Measurements from ENCODE around the gene FSTL4. TPM values are rescaled to one million over a fixed set of nuclear protein-coding genes. Genes with fewer than 3 reads are reported as not detected.

FSTL4 gene
- polyA plus RNA-seq, 1 donor (not counting 4 experiments of a cell fraction or from before 2014, with no cell fraction given) = 1.7 TPM

- FAIRE-seq (peak; percentile 95), DNase-seq (ENCODE audit: low read depth, low spot score) (peak; percentile 93)
- no peaks in the 10 kb centered on the region for H4K20me1 ChIP-seq (ENCODE audit: control insufficient read depth, extremely low read depth, insufficient read depth, low read length)
- peak in 2 of 3 experiments; percentile 42 to 47 for TF ChIP-seq CTCF (optimal IDR thresholded peaks at IDR 0.05 in 1 of 3, IDR thresholded peaks at IDR 0.05 in 1 of 3, conservative IDR thresholded peaks at IDR 0.05 in 1 of 3; ENCODE audit: extremely low read depth in 1 of 3, insufficient read depth in 2 of 3, low read length in 3 of 3)
- no peak for TF ChIP-seq EZH2 (IDR thresholded peaks at IDR 0.05; ENCODE audit: low read length)
- no peaks in the 10 kb centered on the region for H3K9me3 ChIP-seq (ENCODE audit: control insufficient read depth, low read depth, low read length)
- H3K4me2 ChIP-seq (ENCODE audit: control insufficient read depth, extremely low read depth, insufficient read depth, low read depth, low read length) = peak overlapping the region; percentile 29
- H3K9ac ChIP-seq (ENCODE audit: control insufficient read depth, extremely low read depth, insufficient read depth, low read length) = peak overlapping the region; percentile 25
- peak overlapping the region; percentile 82 for H3K27ac ChIP-seq (ENCODE audit: control insufficient read depth, insufficient read depth, low read length)
- no peaks in the 10 kb centered on the region for H3K27me3 ChIP-seq (ENCODE audit: control insufficient read depth, extremely low read depth, insufficient read depth, low read length)
- peaks cover 68% of the 10 kb centered on the region for H3K4me1 ChIP-seq (ENCODE audit: control insufficient read depth, extremely low read depth, insufficient read depth, low read length)
- H3K79me2 ChIP-seq (ENCODE audit: control insufficient read depth, insufficient read depth, low read length) = no peaks in the 10 kb centered on the region
- dilution Hi-C loops (cut with MboI; ENCODE audit: extremely low pct_ligation_motif_present, low sequenced_read_pairs) = no loop called here
- H2AFZ ChIP-seq (ENCODE audit: control insufficient read depth, low read length) = peak overlapping the region; percentile 1
- peak overlapping the region in 1 of 3 experiments; percentile 1 for H3K4me3 ChIP-seq (ENCODE audit: control insufficient read depth in 2 of 3, extremely low read depth in 1 of 3, insufficient read depth in 2 of 3, low read depth in 1 of 3, low read length in 3 of 3)
- H3K36me3 ChIP-seq (ENCODE audit: control insufficient read depth in 2 of 2, extremely low read depth in 1 of 2, insufficient read depth in 2 of 2, low read length in 2 of 2) = no peaks in the 10 kb centered on the region
- H3K9me1 ChIP-seq (ENCODE audit: control insufficient read depth, extremely low read depth, insufficient read depth, low read length) = no peaks in the 10 kb centered on the region
Measured at GRCh38 chr5:133229931-133230664, 382.2 kb downstream of the FSTL4 start.

GRCh38 chr5:133228316-133228715, 384.0 kb downstream of the FSTL4 start:
- Histone ChIP-seq H3K27ac (ENCODE audit: control insufficient read depth, insufficient read depth, low read length) (peak overlapping the region; percentile 82), H3K4me2 (ENCODE audit: control insufficient read depth, extremely low read depth, insufficient read depth, low read depth, low read length) (peak overlapping the region; percentile 9), H3K9ac (ENCODE audit: control insufficient read depth, extremely low read depth, insufficient read depth, low read length) (no peak overlapping the region), H3K9me1 (ENCODE audit: control insufficient read depth, extremely low read depth, insufficient read depth, low read length) (no peaks in the 10 kb centered on the region), H3K79me2 (ENCODE audit: control insufficient read depth, insufficient read depth, low read length) (no peaks in the 10 kb centered on the region), H3K4me1 (ENCODE audit: control insufficient read depth, extremely low read depth, insufficient read depth, low read length) (peaks cover 69% of the 10 kb centered on the region), H3K9me3 (ENCODE audit: control insufficient read depth, low read depth, low read length) (no peaks in the 10 kb centered on the region), H3K36me3 (ENCODE audit: control insufficient read depth in 2 of 2, extremely low read depth in 1 of 2, insufficient read depth in 2 of 2, low read length in 2 of 2) (no peaks in the 10 kb centered on the region), H2AFZ (ENCODE audit: control insufficient read depth, low read length) (no peak overlapping the region), H3K27me3 (ENCODE audit: control insufficient read depth, extremely low read depth, insufficient read depth, low read length) (no peaks in the 10 kb centered on the region), H4K20me1 (ENCODE audit: control insufficient read depth, extremely low read depth, insufficient read depth, low read length) (no peaks in the 10 kb centered on the region), H3K4me3 (ENCODE audit: control insufficient read depth in 2 of 3, extremely low read depth in 1 of 3, insufficient read depth in 2 of 3, low read depth in 1 of 3, low read length in 3 of 3) (no peak overlapping the region)
- dilution Hi-C loops (cut with MboI; ENCODE audit: extremely low pct_ligation_motif_present, low sequenced_read_pairs) = no loop called here
- DNase-seq (ENCODE audit: low read depth, low spot score) (peak; percentile 92), FAIRE-seq (peak; percentile 93)
- TF ChIP-seq EZH2 (IDR thresholded peaks at IDR 0.05; ENCODE audit: low read length) = no peak
- no peak for TF ChIP-seq CTCF (optimal IDR thresholded peaks at IDR 0.05 in 1 of 3, IDR thresholded peaks at IDR 0.05 in 1 of 3, conservative IDR thresholded peaks at IDR 0.05 in 1 of 3; ENCODE audit: extremely low read depth in 1 of 3, insufficient read depth in 2 of 3, low read length in 3 of 3)

Measured in keratinocyte (primary cell).